Measurements from ENCODE around the gene KIF14. TPM values are rescaled to one million over a fixed set of nuclear protein-coding genes. Genes with fewer than 3 reads are reported as not detected.

KIF14 gene
- total and polyA plus RNA-seq, 9 donors = 2.5 to 5.5 (median 3.8) TPM

Other genes with a start within 250 kb of the KIF14 start
- gene ZNF281, start 210.7 kb downstream of the KIF14 start, total RNA-seq = 11.4 TPM
- 10 to 100 TPM in 7 of 8 donors, 1 to 10 TPM in 1; 8.8 to 16.7 (median 12.7) TPM for gene ZNF281, start 210.7 kb downstream of the KIF14 start, polyA plus RNA-seq (ENCODE audit: insufficient read depth in 1 of 8, insufficient read length in 8 of 8, low replicate concordance in 1 of 8)
- gene DDX59, start 49.2 kb upstream of the KIF14 start, total RNA-seq = 19.5 TPM
- gene DDX59, start 49.2 kb upstream of the KIF14 start, polyA plus RNA-seq (ENCODE audit: insufficient read depth in 1 of 8, insufficient read length in 8 of 8, low replicate concordance in 1 of 8) = 10 to 100 TPM; 13.7 to 19.9 (median 16.7) TPM
- gene CAMSAP2, start 118.1 kb upstream of the KIF14 start, total RNA-seq = 36.0 TPM
- gene CAMSAP2, start 118.1 kb upstream of the KIF14 start, polyA plus RNA-seq (ENCODE audit: insufficient read depth in 1 of 8, insufficient read length in 8 of 8, low replicate concordance in 1 of 8) = 10 to 100 TPM; 14.0 to 27.4 (median 18.8) TPM